ENCODE data around the gene KCND3.

KCND3 gene

GRCh38 chr1:111977378-111977777 is 12.1 kb downstream of the KCND3 start:
- Histone ChIP-seq H3K9me3 (ENCODE audit: control insufficient read depth in 1 of 2, low read length in 2 of 2) (no peaks in the 10 kb centered on the region), H3K36me3 (ENCODE audit: control insufficient read depth in 1 of 2, insufficient read depth in 2 of 2, low read length in 2 of 2) (no peaks in the 10 kb centered on the region), H3K4me3 (ENCODE audit: low read depth in 1 of 2, low read length in 2 of 2) (no peak overlapping the region), H3K27ac (ENCODE audit: low read depth, low read length) (no peak overlapping the region), H3K9ac (ENCODE audit: low read depth in 1 of 2, low read length in 2 of 2) (no peak overlapping the region), H3K4me1 (ENCODE audit: control insufficient read depth in 1 of 2, insufficient read depth in 2 of 2, low read length in 2 of 2) (no peaks in the 10 kb centered on the region), H3K27me3 (ENCODE audit: control insufficient read depth in 1 of 2, insufficient read depth in 2 of 2, low read length in 2 of 2) (peaks cover 2 to 7% of the 10 kb centered on the region in 2 donors)

- Histone ChIP-seq H3K27me3 (ENCODE audit: control insufficient read depth in 1 of 2, insufficient read depth in 2 of 2, low read length in 2 of 2) (peaks cover 2 to 7% of the 10 kb centered on the region in 2 donors), H3K4me1 (ENCODE audit: control insufficient read depth in 1 of 2, insufficient read depth in 2 of 2, low read length in 2 of 2) (no peaks in the 10 kb centered on the region), H3K4me3 (ENCODE audit: low read depth in 1 of 2, low read length in 2 of 2) (no peak overlapping the region), H3K27ac (ENCODE audit: low read depth, low read length) (no peak overlapping the region), H3K9ac (ENCODE audit: low read depth in 1 of 2, low read length in 2 of 2) (no peak overlapping the region), H3K36me3 (ENCODE audit: control insufficient read depth in 1 of 2, insufficient read depth in 2 of 2, low read length in 2 of 2) (no peaks in the 10 kb centered on the region), H3K9me3 (ENCODE audit: control insufficient read depth in 1 of 2, low read length in 2 of 2) (no peaks in the 10 kb centered on the region)
Observed at GRCh38 chr1:111976842-111977241, 12.6 kb downstream of the KCND3 start.

GRCh38 chr1:111976332-111976731 is 13.1 kb downstream of the KCND3 start:
- Histone ChIP-seq H3K4me3 (ENCODE audit: low read depth in 1 of 2, low read length in 2 of 2) (no peak overlapping the region), H3K27ac (ENCODE audit: low read depth, low read length) (no peak overlapping the region), H3K36me3 (ENCODE audit: control insufficient read depth in 1 of 2, insufficient read depth in 2 of 2, low read length in 2 of 2) (no peaks in the 10 kb centered on the region), H3K27me3 (ENCODE audit: control insufficient read depth in 1 of 2, insufficient read depth in 2 of 2, low read length in 2 of 2) (peaks cover 2 to 7% of the 10 kb centered on the region in 2 donors), H3K9ac (ENCODE audit: low read depth in 1 of 2, low read length in 2 of 2) (no peak overlapping the region), H3K9me3 (ENCODE audit: control insufficient read depth in 1 of 2, low read length in 2 of 2) (no peaks in the 10 kb centered on the region), H3K4me1 (ENCODE audit: control insufficient read depth in 1 of 2, insufficient read depth in 2 of 2, low read length in 2 of 2) (no peaks in the 10 kb centered on the region)

GRCh38 chr1:111973150-111973790 is 16.2 kb downstream of the KCND3 start:
- Histone ChIP-seq H3K9ac (ENCODE audit: low read depth in 1 of 2, low read length in 2 of 2) (no peak overlapping the region), H3K4me1 (ENCODE audit: control insufficient read depth in 1 of 2, insufficient read depth in 2 of 2, low read length in 2 of 2) (no peaks in the 10 kb centered on the region), H3K4me3 (ENCODE audit: low read depth in 1 of 2, low read length in 2 of 2) (no peak overlapping the region), H3K27me3 (ENCODE audit: control insufficient read depth in 1 of 2, insufficient read depth in 2 of 2, low read length in 2 of 2) (peaks cover 2 to 7% of the 10 kb centered on the region in 2 donors), H3K27ac (ENCODE audit: low read depth, low read length) (no peak overlapping the region), H3K36me3 (ENCODE audit: control insufficient read depth in 1 of 2, insufficient read depth in 2 of 2, low read length in 2 of 2) (no peaks in the 10 kb centered on the region), H3K9me3 (ENCODE audit: control insufficient read depth in 1 of 2, low read length in 2 of 2) (no peaks in the 10 kb centered on the region)

GRCh38 chr1:111971396-111971795 is 18.1 kb downstream of the KCND3 start:
- H3K27me3 ChIP-seq (ENCODE audit: control insufficient read depth in 1 of 2, insufficient read depth in 2 of 2, low read length in 2 of 2) = peaks cover 0 to under 1% of the 10 kb centered on the region in 2 donors

GRCh38 chr1:111968511-111968910 is 21.0 kb downstream of the KCND3 start:
- no peaks in the 10 kb centered on the region for H3K36me3 ChIP-seq (ENCODE audit: control insufficient read depth in 1 of 2, insufficient read depth in 2 of 2, low read length in 2 of 2)
- no peak overlapping the region for H3K9ac ChIP-seq (ENCODE audit: low read depth in 1 of 2, low read length in 2 of 2)
- no peak overlapping the region for H3K4me3 ChIP-seq (ENCODE audit: low read depth in 1 of 2, low read length in 2 of 2)
- H3K4me1 ChIP-seq (ENCODE audit: control insufficient read depth in 1 of 2, insufficient read depth in 2 of 2, low read length in 2 of 2) = no peaks in the 10 kb centered on the region
- H3K9me3 ChIP-seq (ENCODE audit: control insufficient read depth in 1 of 2, low read length in 2 of 2) = no peaks in the 10 kb centered on the region
- H3K27me3 ChIP-seq (ENCODE audit: control insufficient read depth in 1 of 2, insufficient read depth in 2 of 2, low read length in 2 of 2) = peaks cover 0 to 3% of the 10 kb centered on the region in 2 donors
- H3K27ac ChIP-seq (ENCODE audit: low read depth, low read length) = no peak overlapping the region

More at GRCh38 chr1:111971396-111971795, 18.1 kb downstream of the KCND3 start:
- H3K4me3 ChIP-seq (ENCODE audit: low read depth in 1 of 2, low read length in 2 of 2) = no peak overlapping the region
- no peaks in the 10 kb centered on the region for H3K9me3 ChIP-seq (ENCODE audit: control insufficient read depth in 1 of 2, low read length in 2 of 2)
- H3K9ac ChIP-seq (ENCODE audit: low read depth in 1 of 2, low read length in 2 of 2) = no peak overlapping the region
- H3K36me3 ChIP-seq (ENCODE audit: control insufficient read depth in 1 of 2, insufficient read depth in 2 of 2, low read length in 2 of 2) = no peaks in the 10 kb centered on the region
- no peaks in the 10 kb centered on the region for H3K4me1 ChIP-seq (ENCODE audit: control insufficient read depth in 1 of 2, insufficient read depth in 2 of 2, low read length in 2 of 2)
- H3K27ac ChIP-seq (ENCODE audit: low read depth, low read length) = no peak overlapping the region

- no peaks in the 10 kb centered on the region for H3K9me3 ChIP-seq (ENCODE audit: control insufficient read depth in 1 of 2, low read length in 2 of 2)
- no peaks in the 10 kb centered on the region for H3K36me3 ChIP-seq (ENCODE audit: control insufficient read depth in 1 of 2, insufficient read depth in 2 of 2, low read length in 2 of 2)
- no peak overlapping the region for H3K9ac ChIP-seq (ENCODE audit: low read depth in 1 of 2, low read length in 2 of 2)
- no peak overlapping the region for H3K4me3 ChIP-seq (ENCODE audit: low read depth in 1 of 2, low read length in 2 of 2)
- H3K27me3 ChIP-seq (ENCODE audit: control insufficient read depth in 1 of 2, insufficient read depth in 2 of 2, low read length in 2 of 2) = peaks cover 0 to 3% of the 10 kb centered on the region in 2 donors
- no peak overlapping the region for H3K27ac ChIP-seq (ENCODE audit: low read depth, low read length)
- H3K4me1 ChIP-seq (ENCODE audit: control insufficient read depth in 1 of 2, insufficient read depth in 2 of 2, low read length in 2 of 2) = no peaks in the 10 kb centered on the region
Observed at GRCh38 chr1:111967886-111968285, 21.6 kb downstream of the KCND3 start.

- no peaks in the 10 kb centered on the region for H3K36me3 ChIP-seq (ENCODE audit: control insufficient read depth in 1 of 2, insufficient read depth in 2 of 2, low read length in 2 of 2)
- no peaks in the 10 kb centered on the region for H3K9me3 ChIP-seq (ENCODE audit: control insufficient read depth in 1 of 2, low read length in 2 of 2)
- H3K27ac ChIP-seq (ENCODE audit: low read depth, low read length) = no peak overlapping the region
- H3K4me1 ChIP-seq (ENCODE audit: control insufficient read depth in 1 of 2, insufficient read depth in 2 of 2, low read length in 2 of 2) = no peaks in the 10 kb centered on the region
- H3K9ac ChIP-seq (ENCODE audit: low read depth in 1 of 2, low read length in 2 of 2) = no peak overlapping the region
- peaks cover 0 to 3% of the 10 kb centered on the region in 2 donors for H3K27me3 ChIP-seq (ENCODE audit: control insufficient read depth in 1 of 2, insufficient read depth in 2 of 2, low read length in 2 of 2)
- no peak overlapping the region for H3K4me3 ChIP-seq (ENCODE audit: low read depth in 1 of 2, low read length in 2 of 2)
Observed at GRCh38 chr1:111967067-111967690, 22.3 kb downstream of the KCND3 start.

- H3K36me3 ChIP-seq (ENCODE audit: control insufficient read depth in 1 of 2, insufficient read depth in 2 of 2, low read length in 2 of 2) = no peaks in the 10 kb centered on the region
- H3K27me3 ChIP-seq (ENCODE audit: control insufficient read depth in 1 of 2, insufficient read depth in 2 of 2, low read length in 2 of 2) = peaks cover 0 to 3% of the 10 kb centered on the region in 2 donors
- no peaks in the 10 kb centered on the region for H3K4me1 ChIP-seq (ENCODE audit: control insufficient read depth in 1 of 2, insufficient read depth in 2 of 2, low read length in 2 of 2)
- H3K27ac ChIP-seq (ENCODE audit: low read depth, low read length) = no peak overlapping the region
- H3K9ac ChIP-seq (ENCODE audit: low read depth in 1 of 2, low read length in 2 of 2) = no peak overlapping the region
- no peaks in the 10 kb centered on the region for H3K9me3 ChIP-seq (ENCODE audit: control insufficient read depth in 1 of 2, low read length in 2 of 2)
- no peak overlapping the region for H3K4me3 ChIP-seq (ENCODE audit: low read depth in 1 of 2, low read length in 2 of 2)
Observed at GRCh38 chr1:111965781-111966443, 23.6 kb downstream of the KCND3 start.

GRCh38 chr1:111963985-111964738 is 25.3 kb downstream of the KCND3 start:
- Histone ChIP-seq H3K27ac (ENCODE audit: low read depth, low read length) (no peak overlapping the region), H3K4me1 (ENCODE audit: control insufficient read depth in 1 of 2, insufficient read depth in 2 of 2, low read length in 2 of 2) (no peaks in the 10 kb centered on the region)

More at GRCh38 chr1:111963985-111964738, 25.3 kb downstream of the KCND3 start:
- H3K9me3 ChIP-seq (ENCODE audit: control insufficient read depth in 1 of 2, low read length in 2 of 2) = no peaks in the 10 kb centered on the region
- H3K9ac ChIP-seq (ENCODE audit: low read depth in 1 of 2, low read length in 2 of 2) = no peak overlapping the region
- peaks cover 0 to 3% of the 10 kb centered on the region in 2 donors for H3K27me3 ChIP-seq (ENCODE audit: control insufficient read depth in 1 of 2, insufficient read depth in 2 of 2, low read length in 2 of 2)
- H3K4me3 ChIP-seq (ENCODE audit: low read depth in 1 of 2, low read length in 2 of 2) = no peak overlapping the region
- H3K36me3 ChIP-seq (ENCODE audit: control insufficient read depth in 1 of 2, insufficient read depth in 2 of 2, low read length in 2 of 2) = no peaks in the 10 kb centered on the region

All from duodenal mucosa (tissue), 2 donors.